B cell (primary cell): ENCODE data around the gene C20orf202. TPM values are rescaled to one million over a fixed set of nuclear protein-coding genes. Genes with fewer than 3 reads are reported as not detected.
"Not testable (repeated sequence)": the region's sequence is repeated elsewhere in the genome, so short reads cannot be mapped to it uniquely, and the experiment has no call there.

Experiments used
- ATAC-seq: fragments of 200-7000 bp; cut with Tn5 transposase; one replicate; pipeline ENCODE4 v1.10.0; 2021; ENCODE audit warnings: low read depth, mild to moderate bottlenecking, moderate number of reproducible peaks, moderate library complexity
- CTCF ChIA-PET: fragments of 350-600 bp; sonication (Branson Sonifier 250); formaldehyde crosslinking; loops from one replicate; lab custom pipeline; 2021; ENCODE audit warnings: antibody characterized with exemption, inconsistent platforms; lab: Charles Lee
- POLR2A ChIA-PET: fragments of 350-600 bp; sonication (Branson Sonifier 250); formaldehyde crosslinking; loops from one replicate; lab custom pipeline; 2021; ENCODE audit warnings: antibody characterized with exemption; lab: Charles Lee
- DNase-seq: peaks from one replicate; pipeline ENCODE4 v3.0.0; 2013
- H2AFZ ChIP-seq: 2 replicates; pipeline ENCODE4 v1.6.1; 2012; ENCODE audit warnings: mild to moderate bottlenecking, low read depth, low read length; ENCODE audit not compliant: insufficient read depth, poor library complexity, severe bottlenecking
- H3K27ac ChIP-seq, 2 donors: 1 replicate in 1 of 2; 2 replicates in 1 of 2; pipeline ENCODE4 v1.5.1; 2012 to 2013; ENCODE audit warnings: low read length in 2 of 2, mild to moderate bottlenecking in 2 of 2, moderate library complexity in 1 of 2
- H3K27me3 ChIP-seq, 4 experiments: fragments of 200-600 bp in 1 of 4; sonication (generic) in 1 of 4; replicated peaks in 1 of 4; 1 replicate in 2 of 4; 2 replicates in 2 of 4; pipeline versions ENCODE4 v1.6.1 to v1.7.0; 2013 to 2016; ENCODE audit warnings: low read length in 3 of 4, mild to moderate bottlenecking in 2 of 4, mixed read lengths in 1 of 4, moderate library complexity in 1 of 4; ENCODE audit not compliant: insufficient read depth in 4 of 4, control insufficient read depth in 3 of 4; ENCODE audit errors: control extremely low read depth in 1 of 4
- H3K36me3 ChIP-seq, 2 experiments: replicated peaks in 1 of 2; 1 replicate in 1 of 2; 2 replicates in 1 of 2; pipeline versions ENCODE4 v1.6.1 to v1.7.1; 2013; ENCODE audit warnings: low read length in 1 of 2; ENCODE audit not compliant: insufficient read depth in 2 of 2, control insufficient read depth in 1 of 2; ENCODE audit errors: control extremely low read depth in 1 of 2, extremely low read depth in 1 of 2
- H3K4me1 ChIP-seq, 2 donors: fragments of 200-600 bp in 1 of 2; sonication (generic) in 1 of 2; 1 replicate in 1 of 2; 2 replicates in 1 of 2; pipeline versions ENCODE4 v1.5.1 to v1.6.1; 2013 to 2017; ENCODE audit warnings: low read length in 2 of 2; ENCODE audit not compliant: control insufficient read depth in 2 of 2, insufficient read depth in 2 of 2
- H3K4me2 ChIP-seq: replicated peaks from 2 replicates; pipeline ENCODE3; 2012; ENCODE audit warnings: mild to moderate bottlenecking, low read depth, low read length; ENCODE audit not compliant: poor library complexity, severe bottlenecking
- H3K4me3 ChIP-seq, 5 experiments: fragments of 200-600 bp in 1 of 5; sonication (generic) in 1 of 5; 1 replicate in 3 of 5; 2 replicates in 2 of 5; pipeline versions ENCODE4 v1.5.1 to v1.7.0; 2011 to 2016; ENCODE audit warnings: low read length in 4 of 5, mild to moderate bottlenecking in 4 of 5, low read depth in 2 of 5, control low read depth in 1 of 5, moderate library complexity in 1 of 5; ENCODE audit not compliant: insufficient read depth in 1 of 5; ENCODE audit errors: control extremely low read depth in 1 of 5, extremely low read depth in 1 of 5
- H3K79me2 ChIP-seq: fragments of 200-600 bp; sonication (generic); one replicate; pipeline ENCODE4 v1.6.0; 2016; ENCODE audit warnings: low read length; ENCODE audit not compliant: control insufficient read depth, insufficient read depth
- H3K9ac ChIP-seq: fragments of 200-600 bp; sonication (generic); 2 replicates; pipeline ENCODE4 v1.6.1; 2017; ENCODE audit warnings: mild to moderate bottlenecking, low read length, moderate library complexity
- H3K9me3 ChIP-seq, 3 donors: one replicate each; pipeline versions ENCODE4 v1.6.1 to v1.7.1; 2013; ENCODE audit warnings: low read length in 2 of 3; ENCODE audit not compliant: control insufficient read depth in 2 of 3, insufficient read depth in 1 of 3; ENCODE audit errors: control extremely low read depth in 1 of 3
- H4K20me1 ChIP-seq: 2 replicates; pipeline ENCODE4 v1.6.0; 2012; ENCODE audit warnings: mild to moderate bottlenecking, low read length; ENCODE audit not compliant: insufficient read depth, control insufficient read depth, poor library complexity, severe bottlenecking
- H3K27ac Mint-ChIP-seq: one replicate; pipeline ENCODE4 v1.8.0; 2021; ENCODE audit warnings: mixed read lengths
- H3K27me3 Mint-ChIP-seq: one replicate; pipeline ENCODE4 v1.8.0; 2021; ENCODE audit warnings: mixed read lengths
- H3K4me1 Mint-ChIP-seq: one replicate; pipeline ENCODE4 v1.8.0; 2021; ENCODE audit warnings: mixed read lengths
- H3K4me3 Mint-ChIP-seq: one replicate; pipeline ENCODE4 v1.8.0; 2021; ENCODE audit warnings: mixed read lengths
- H3K9me3 Mint-ChIP-seq: one replicate; pipeline ENCODE4 v1.8.0; 2022; ENCODE audit warnings: mixed read lengths; ENCODE audit not compliant: insufficient read depth
- EZH2 ChIP-seq: IDR thresholded peaks from 2 replicates; pipeline ENCODE4 v1.6.1; 2012; ENCODE audit warnings: borderline replicate concordance, low read depth, mild to moderate bottlenecking, moderate library complexity, low read length; ENCODE audit not compliant: insufficient read depth, poor library complexity, severe bottlenecking
- WGBS: methylation state at CpG from one replicate; pipeline ENCODE4 v1.1.5; 2013; ENCODE audit warnings: missing lambda C conversion rate; ENCODE audit not compliant: insufficient coverage; 5-methylcytosine and 5-hydroxymethylcytosine counted together
- intact Hi-C: fragments of 100-400 bp; cut with micrococcal nuclease; formaldehyde crosslinking; loops from one replicate; pipeline ENCODE4 v1.10.0; 2022
- polyA plus RNA-seq: library from polyadenylated mRNA; depleted of rRNA; stranded (reverse); fragments of >200 nt; gene quantifications from 2 replicates; pipeline ENCODE4 v1.2.3, GENCODE V29; 2012
- total RNA-seq, 2 donors: library from RNA; stranded (reverse); fragments of 120-200 nt in 1 of 2; gene quantifications; 1 replicate in 1 of 2; 2 replicates in 1 of 2; pipeline versions ENCODE4 v1.2.3 to v1.2.4, GENCODE V29; 2013 to 2022
- TF ChIP-seq, protein P1 (sequence below): fragments of 200-600 bp; IDR thresholded peaks from one replicate; pipeline ENCODE4 v1.8.0; 2022; ENCODE audit warnings: antibody characterized with exemption, mild to moderate bottlenecking

Gene C20orf202
- total and polyA plus RNA-seq, 2 donors (not counting 1 experiment from before 2014, with no cell fraction given) = 0.07 TPM; not detected in 1

DNA sequence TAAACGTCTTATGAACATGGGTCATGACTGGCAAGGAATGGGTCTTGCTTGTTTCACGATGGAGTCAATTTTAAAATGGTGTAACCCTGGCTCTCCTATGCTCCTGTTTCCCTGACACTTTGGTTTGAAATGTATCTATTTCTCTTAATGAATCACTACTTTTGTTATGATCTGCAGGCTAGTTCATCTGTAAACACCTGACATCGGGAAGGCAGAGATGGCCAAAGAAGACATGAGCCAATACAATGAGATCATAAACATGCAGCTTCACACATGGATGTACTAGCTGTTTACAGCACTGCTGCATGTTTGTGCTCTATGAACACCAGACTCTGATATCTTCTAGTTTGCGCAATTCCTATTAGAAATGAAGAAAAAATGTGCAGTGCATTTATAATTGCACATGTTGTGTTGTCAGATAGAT is 11.6 kb downstream of the C20orf202 start:
- ATAC-seq (no peak), DNase-seq (no peak)
- intact Hi-C loops = loop anchor here (5.0 kb wide), 1 partner anchor 258 kb away; no protein-coding TSS in a partner anchor
- no peak for TF ChIP-seq EZH2
- TF ChIP-seq, protein P1, sequence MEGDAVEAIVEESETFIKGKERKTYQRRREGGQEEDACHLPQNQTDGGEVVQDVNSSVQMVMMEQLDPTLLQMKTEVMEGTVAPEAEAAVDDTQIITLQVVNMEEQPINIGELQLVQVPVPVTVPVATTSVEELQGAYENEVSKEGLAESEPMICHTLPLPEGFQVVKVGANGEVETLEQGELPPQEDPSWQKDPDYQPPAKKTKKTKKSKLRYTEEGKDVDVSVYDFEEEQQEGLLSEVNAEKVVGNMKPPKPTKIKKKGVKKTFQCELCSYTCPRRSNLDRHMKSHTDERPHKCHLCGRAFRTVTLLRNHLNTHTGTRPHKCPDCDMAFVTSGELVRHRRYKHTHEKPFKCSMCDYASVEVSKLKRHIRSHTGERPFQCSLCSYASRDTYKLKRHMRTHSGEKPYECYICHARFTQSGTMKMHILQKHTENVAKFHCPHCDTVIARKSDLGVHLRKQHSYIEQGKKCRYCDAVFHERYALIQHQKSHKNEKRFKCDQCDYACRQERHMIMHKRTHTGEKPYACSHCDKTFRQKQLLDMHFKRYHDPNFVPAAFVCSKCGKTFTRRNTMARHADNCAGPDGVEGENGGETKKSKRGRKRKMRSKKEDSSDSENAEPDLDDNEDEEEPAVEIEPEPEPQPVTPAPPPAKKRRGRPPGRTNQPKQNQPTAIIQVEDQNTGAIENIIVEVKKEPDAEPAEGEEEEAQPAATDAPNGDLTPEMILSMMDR = no peak
- Histone ChIP-seq H4K20me1 (no peaks in the 10 kb centered on the region), H3K4me1 (peaks cover 0 to 3% of the 10 kb centered on the region in 2 donors), H3K9me3 (no peaks in the 10 kb centered on the region), H3K79me2 (no peaks in the 10 kb centered on the region), H3K27me3 (peaks cover 0 to 12% (median 9%) of the 10 kb centered on the region in 4 experiments), H3K9ac (no peak overlapping the region), H3K27ac (no peak overlapping the region), H3K4me2 (no peak overlapping the region), H3K4me3 (no peak overlapping the region), H2AFZ (no peak overlapping the region), H3K36me3 (no peaks in the 10 kb centered on the region)
- peaks cover 3% of the 10 kb centered on the region for H3K4me1 Mint-ChIP-seq
- H3K27ac Mint-ChIP-seq = no peak overlapping the region
- H3K4me3 Mint-ChIP-seq = no peak overlapping the region
- H3K9me3 Mint-ChIP-seq = no peaks in the 10 kb centered on the region
- CTCF ChIA-PET = interaction anchor here (0.6 kb wide), 1 partner anchor 396 kb away, joined by 3 read pairs; no protein-coding TSS in a partner anchor
- POLR2A ChIA-PET = no interaction called here
- WGBS = 88% methylated on average over 3 of the region's 4 CpGs
- H3K27me3 Mint-ChIP-seq = peaks cover 52% of the 10 kb centered on the region

DNA sequence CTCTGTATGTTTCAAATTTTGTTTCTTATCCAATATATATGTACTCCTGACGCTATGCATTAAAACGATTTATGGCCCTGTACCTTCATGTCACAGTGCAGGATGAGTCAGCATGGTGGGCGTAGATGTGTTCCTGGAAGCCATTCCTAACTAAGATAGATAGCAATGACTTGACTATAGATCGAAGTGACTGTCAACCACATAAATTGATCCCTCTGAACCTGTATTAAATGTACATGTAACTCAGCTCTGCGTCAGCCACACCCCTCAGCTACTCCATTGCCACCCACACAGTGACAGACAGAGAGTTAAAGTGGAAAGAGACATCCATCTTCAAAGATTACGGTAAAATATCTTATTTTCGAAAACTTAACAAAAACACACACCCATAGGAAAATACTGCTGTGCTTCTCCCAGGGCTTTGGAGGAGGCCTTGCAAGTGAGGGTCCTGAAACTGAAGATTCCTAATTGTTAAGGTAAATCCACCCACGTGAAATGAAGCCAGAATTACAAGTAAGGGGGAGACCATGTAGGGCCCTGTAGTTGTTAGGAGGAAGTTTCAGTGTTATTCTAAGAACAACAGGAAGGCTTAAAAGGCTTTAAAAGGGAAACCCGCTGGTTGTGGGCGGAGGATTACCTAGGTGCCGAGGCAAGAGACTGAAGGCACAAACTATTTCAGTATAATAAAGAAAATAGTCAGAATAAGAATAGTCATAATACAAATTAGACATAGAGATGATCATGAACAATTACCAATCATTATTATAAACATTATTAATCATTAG is 12.3 kb downstream of the C20orf202 start:
- H3K4me3 Mint-ChIP-seq = no peak overlapping the region
- DNase-seq (no peak), ATAC-seq (no peak)
- TF ChIP-seq EZH2 = no peak
- Histone ChIP-seq H2AFZ (no peak overlapping the region), H3K9me3 (no peaks in the 10 kb centered on the region), H3K9ac (no peak overlapping the region), H3K79me2 (no peaks in the 10 kb centered on the region), H3K36me3 (no peaks in the 10 kb centered on the region), H3K4me3 (no peak overlapping the region), H4K20me1 (no peaks in the 10 kb centered on the region), H3K4me2 (no peak overlapping the region), H3K27ac (no peak overlapping the region), H3K4me1 (peaks cover 0 to 3% of the 10 kb centered on the region in 2 donors), H3K27me3 (peaks cover 0 to 12% (median 8%) of the 10 kb centered on the region in 4 experiments)
- 86% methylated on average over 1 of the region's 11 CpGs for WGBS
- ChIA-PET POLR2A (no interaction called here), CTCF (interaction anchor here (0.6 kb wide), 1 partner anchor 397 kb away, joined by 3 read pairs; no protein-coding TSS in a partner anchor)
- intact Hi-C loops = no loop called here
- H3K4me1 Mint-ChIP-seq = peaks cover 3% of the 10 kb centered on the region
- no peak overlapping the region for H3K27ac Mint-ChIP-seq
- H3K9me3 Mint-ChIP-seq = no peaks in the 10 kb centered on the region
- H3K27me3 Mint-ChIP-seq = peaks cover 46% of the 10 kb centered on the region

GRCh38 chr20:1216527-1217427 is 13.5 kb downstream of the C20orf202 start:
- POLR2A ChIA-PET, H3K27ac Mint-ChIP-seq, H3K4me3 Mint-ChIP-seq, H3K4me3 ChIP-seq, H3K9me3 Mint-ChIP-seq, H4K20me1 ChIP-seq, H3K9me3 ChIP-seq, intact Hi-C loops, H3K79me2 ChIP-seq, H3K36me3 ChIP-seq, H2AFZ ChIP-seq, CTCF ChIA-PET, H3K27ac ChIP-seq, H3K4me2 ChIP-seq, H3K9ac ChIP-seq, H3K4me1 Mint-ChIP-seq, DNase-seq, H3K4me1 ChIP-seq, ATAC-seq: not testable (repeated sequence)
- peaks cover 42% of the 10 kb centered on the region for H3K27me3 Mint-ChIP-seq
- peaks cover 0 to 12% (median 8%) of the 10 kb centered on the region in 4 experiments for H3K27me3 ChIP-seq
- 91% methylated on average over 18 of the region's 19 CpGs for WGBS
